H1 (cell line): ENCODE results near the gene CCDC120. TPM values are rescaled to one million over a fixed set of nuclear protein-coding genes. Genes with fewer than 3 reads are reported as not detected.

Source experiments
- CTCF ChIA-PET: fragments of 300-600 bp; sonication (Branson Sonifier 250); formaldehyde crosslinking; loops from one replicate; lab custom pipeline; 2021; ENCODE audit not compliant: partially characterized antibody; lab: Charles Lee
- POLR2A ChIA-PET: fragments of 300-600 bp; sonication (Branson Sonifier 250); formaldehyde crosslinking; loops from one replicate; lab custom pipeline; 2021; ENCODE audit warnings: inconsistent platforms; ENCODE audit not compliant: partially characterized antibody; lab: Charles Lee
- DNase-seq, 2 experiments: peaks; one replicate each; pipeline versions ENCODE4 v3.0.0 to v3.0.0-alpha.2; 2010 to 2022; ENCODE audit warnings: low spot score in 2 of 2, low read depth in 1 of 2, mixed read lengths in 1 of 2
- FAIRE-seq: peaks from 2 replicates; lab custom pipeline; 2011; peaks lifted over from hg19 to GRCh38; lab: Jason Lieb, UNC
- H2AFZ ChIP-seq: 2 replicates; pipeline ENCODE4 v1.8.1; 2012; ENCODE audit warnings: low read length, inconsistent platforms
- H2AK5ac ChIP-seq: 2 replicates; pipeline ENCODE4 v1.6.1; 2013; ENCODE audit warnings: low read depth, low read length
- H2BK120ac ChIP-seq: replicated peaks from 2 replicates; pipeline ENCODE3; 2013; ENCODE audit warnings: low read depth, low read length, inconsistent platforms
- H2BK12ac ChIP-seq: 2 replicates; pipeline ENCODE4 v1.6.1; 2013; ENCODE audit warnings: low read depth, low read length
- H2BK15ac ChIP-seq: 2 replicates; pipeline ENCODE4 v1.6.1; 2013; ENCODE audit warnings: low read length
- H2BK20ac ChIP-seq: 2 replicates; pipeline ENCODE4 v1.6.1; 2013; ENCODE audit warnings: low read length
- H2BK5ac ChIP-seq: 2 replicates; pipeline ENCODE4 v1.6.1; 2013; ENCODE audit warnings: low read depth, low read length
- H3K14ac ChIP-seq: 2 replicates; pipeline ENCODE4 v1.6.1; 2013; ENCODE audit warnings: inconsistent platforms; ENCODE audit not compliant: insufficient read length
- H3K18ac ChIP-seq: 2 replicates; pipeline ENCODE4 v1.6.1; 2013; ENCODE audit warnings: low read length; ENCODE audit errors: extremely low read depth
- H3K23ac ChIP-seq: 2 replicates; pipeline ENCODE4 v1.6.1; 2013; ENCODE audit warnings: inconsistent platforms; ENCODE audit not compliant: insufficient read length
- H3K23me2 ChIP-seq: 2 replicates; pipeline ENCODE4 v1.6.1; 2013; ENCODE audit warnings: low read depth, low read length
- H3K27ac ChIP-seq: 2 replicates; pipeline ENCODE4 v1.6.1; 2011; ENCODE audit warnings: low read depth, low read length, inconsistent platforms
- H3K27me3 ChIP-seq, 4 experiments: replicated peaks in 1 of 4; 1 replicate in 1 of 4; 2 replicates in 3 of 4; pipeline versions ENCODE4 v1.6.1 to v1.8.1; 2011 to 2013; ENCODE audit warnings: low read length in 3 of 4, mild to moderate bottlenecking in 3 of 4, inconsistent platforms in 2 of 4, mixed read lengths in 2 of 4, moderate library complexity in 1 of 4; ENCODE audit not compliant: control insufficient read depth in 3 of 4, insufficient read depth in 3 of 4; ENCODE audit errors: extremely low read depth in 1 of 4
- H3K36me3 ChIP-seq, 4 experiments: 2 replicates each; pipeline versions ENCODE4 v1.6.1 to v1.8.1; 2011 to 2013; ENCODE audit warnings: mild to moderate bottlenecking in 4 of 4, low read length in 3 of 4, moderate library complexity in 2 of 4, control low read depth in 1 of 4, inconsistent platforms in 1 of 4; ENCODE audit not compliant: insufficient read depth in 4 of 4, control insufficient read depth in 2 of 4
- H3K4ac ChIP-seq: replicated peaks from 2 replicates; pipeline ENCODE3; 2013; ENCODE audit warnings: low read length, low read depth, mixed read lengths, inconsistent platforms; ENCODE audit not compliant: insufficient read length
- H3K4me1 ChIP-seq, 4 experiments: replicated peaks in 1 of 4; 1 replicate in 1 of 4; 2 replicates in 3 of 4; pipeline versions ENCODE4 v1.6.1 to v1.8.1; 2011 to 2013; ENCODE audit warnings: low read length in 3 of 4, inconsistent platforms in 2 of 4, mixed read lengths in 1 of 4; ENCODE audit not compliant: insufficient read depth in 4 of 4, control insufficient read depth in 3 of 4
- H3K4me2 ChIP-seq, 2 experiments: 2 replicates each; pipeline versions ENCODE4 v1.6.1 to v1.8.1; 2011 to 2013; ENCODE audit warnings: low read depth in 2 of 2, low read length in 2 of 2, control low read depth in 1 of 2, inconsistent platforms in 1 of 2, mild to moderate bottlenecking in 1 of 2; ENCODE audit not compliant: insufficient read depth in 1 of 2
- H3K4me3 ChIP-seq, 4 experiments: fragments of 200-600, 300-600 bp in 1 of 4; sonication (generic), shearing (Covaris generic), sonication (Bioruptor Twin) in 1 of 4; 2 replicates each; pipeline versions ENCODE4 v1.5.1 to v1.8.1; 2011 to 2016; ENCODE audit warnings: low read length in 4 of 4, low read depth in 3 of 4, control low read depth in 2 of 4, inconsistent platforms in 2 of 4, mild to moderate bottlenecking in 2 of 4, mixed read lengths in 1 of 4, moderate library complexity in 1 of 4; ENCODE audit not compliant: insufficient read depth in 2 of 4; ENCODE audit errors: extremely low read depth in 1 of 4
- H3K56ac ChIP-seq: replicated peaks from 2 replicates; pipeline ENCODE3; 2013; ENCODE audit warnings: low read depth, mild to moderate bottlenecking, mixed read lengths, low read length, inconsistent platforms; ENCODE audit not compliant: insufficient read length
- H3K79me1 ChIP-seq: 2 replicates; pipeline ENCODE4 v1.6.1; 2013; ENCODE audit warnings: low read depth, low read length, control low read depth
- H3K79me2 ChIP-seq, 2 experiments: 2 replicates each; pipeline versions ENCODE4 v1.6.1 to v1.8.1; 2012 to 2013; ENCODE audit warnings: low read length in 2 of 2, mild to moderate bottlenecking in 2 of 2, inconsistent platforms in 1 of 2; ENCODE audit not compliant: insufficient read depth in 2 of 2, control insufficient read depth in 1 of 2
- H3K9ac ChIP-seq, 4 experiments: replicated peaks in 1 of 4; 1 replicate in 1 of 4; 2 replicates in 3 of 4; pipeline versions ENCODE4 v1.6.1 to v1.8.1; 2011 to 2013; ENCODE audit warnings: low read depth in 3 of 4, low read length in 3 of 4, control low read depth in 2 of 4, mild to moderate bottlenecking in 2 of 4, moderate library complexity in 2 of 4, inconsistent platforms in 1 of 4; ENCODE audit errors: extremely low read depth in 1 of 4
- H3K9me3 ChIP-seq, 2 experiments: 2 replicates each; pipeline versions ENCODE4 v1.6.1 to v1.8.1; 2012 to 2013; ENCODE audit warnings: mild to moderate bottlenecking in 2 of 2, moderate library complexity in 2 of 2, control low read depth in 1 of 2, inconsistent platforms in 1 of 2, low read depth in 1 of 2, low read length in 1 of 2, mixed read lengths in 1 of 2; ENCODE audit not compliant: insufficient read depth in 2 of 2
- H4K20me1 ChIP-seq, 2 experiments: replicated peaks in 1 of 2; 2 replicates each; pipeline versions ENCODE3 to v1.8.1; 2011 to 2013; ENCODE audit warnings: inconsistent platforms in 2 of 2, low read length in 2 of 2, mild to moderate bottlenecking in 1 of 2; ENCODE audit not compliant: insufficient read depth in 2 of 2, control insufficient read depth in 1 of 2
- H4K5ac ChIP-seq: 2 replicates; pipeline ENCODE4 v1.6.1; 2013; ENCODE audit warnings: low read length, low read depth, mixed read lengths, inconsistent platforms; ENCODE audit not compliant: insufficient read length
- H4K8ac ChIP-seq: 2 replicates; pipeline ENCODE4 v1.8.0; 2013; ENCODE audit warnings: mild to moderate bottlenecking, moderate library complexity, low read length, inconsistent platforms; ENCODE audit not compliant: insufficient read depth; ENCODE audit errors: extremely low read depth
- H4K91ac ChIP-seq: replicated peaks from 2 replicates; pipeline ENCODE3; 2013; ENCODE audit warnings: low read length, mixed read lengths, inconsistent platforms; ENCODE audit not compliant: insufficient read length
- CREB1 ChIP-seq: IDR thresholded peaks from 2 replicates; pipeline ENCODE4 v1.6.1; 2012; ENCODE audit warnings: inconsistent platforms
- EP300 ChIP-seq, 2 experiments: IDR thresholded peaks; 1 replicate in 1 of 2; 2 replicates in 1 of 2; pipeline ENCODE4 v1.6.1; 2011 to 2012; ENCODE audit warnings: low read depth in 2 of 2, low read length in 2 of 2, mild to moderate bottlenecking in 2 of 2, borderline replicate concordance in 1 of 2, inconsistent platforms in 1 of 2, moderate library complexity in 1 of 2
- TCF12 ChIP-seq: IDR thresholded peaks from 2 replicates; pipeline ENCODE4 v1.6.1; 2011; ENCODE audit warnings: low read depth, mild to moderate bottlenecking, low read length
- WGBS, 2 experiments: shearing (Covaris generic) in 1 of 2; methylation state at CpG; one replicate each; pipeline versions ENCODE4 v1.1.6 to v1.1.7; 2013 to 2015; ENCODE audit warnings: low lambda C conversion rate in 2 of 2, mixed read lengths in 2 of 2, inconsistent platforms in 1 of 2, low coverage in 1 of 2, missing lambda C conversion rate in 1 of 2; ENCODE audit not compliant: insufficient replicate concordance in 2 of 2, insufficient coverage in 1 of 2, insufficient read length in 1 of 2; ENCODE audit errors: extremely low coverage in 1 of 2, missing lambda C conversion rate in 1 of 2; 5-methylcytosine and 5-hydroxymethylcytosine counted together
- polyA plus RNA-seq, 7 experiments: library from polyadenylated mRNA; depleted of rRNA in 3 of 7; stranded (reverse) in 5 of 7; unstranded in 2 of 7; fragments of >200 nt in 5 of 7; fragments of 200-250 nt in 2 of 7; gene quantifications; 1 replicate in 5 of 7; 2 replicates in 1 of 7; 4 replicates in 1 of 7; pipeline versions ENCODE4 v1.2.1 to v1.2.3, GENCODE V29; 2011 to 2013; ENCODE audit warnings: missing spikeins in 2 of 7, mixed read lengths in 2 of 7
- total RNA-seq: library from RNA; stranded (reverse); fragmentation: NEBNext Ultra II Directional; extraction: Animal tissue kit (Norgen Biotek cat#: 25700); gene quantifications from 2 replicates; pipeline ENCODE4 v1.2.1, GENCODE V29; 2021

Gene CCDC120
- total and polyA plus RNA-seq, 2 of the 8 experiments (the other 6 are each of a cell fraction or from before 2014, with no cell fraction given), result 4.9 to 11.9 TPM

- Histone ChIP-seq H2BK5ac (no peak overlapping the region), H3K4ac (no peak overlapping the region), H3K79me1 (no peaks in the 10 kb centered on the region), H4K5ac (no peak overlapping the region), H4K8ac (no peak overlapping the region), H4K20me1 (no peaks in the 10 kb centered on the region), H3K4me2 (no peak overlapping the region), H3K23ac (no peak overlapping the region), H3K9ac (no peak overlapping the region), H3K23me2 (peaks cover 2% of the 10 kb centered on the region; the same call in 1 of the 2 replicates), H2AK5ac (no peak overlapping the region), H3K27ac (no peak overlapping the region), H3K36me3 (no peaks in the 10 kb centered on the region), H2BK15ac (no peak overlapping the region), H3K56ac (no peak overlapping the region), H2BK120ac (no peak overlapping the region), H2BK20ac (no peak overlapping the region), H3K27me3 (no peaks in the 10 kb centered on the region), H3K79me2 (peaks cover 0 to 3% of the 10 kb centered on the region in 2 experiments; a peak in 1 of 4 replicates), H2AFZ (no peak overlapping the region), H3K18ac (no peak overlapping the region), H3K14ac (no peak overlapping the region), H3K4me3 (no peak overlapping the region), H4K91ac (no peak overlapping the region), H3K9me3 (no peaks in the 10 kb centered on the region), H3K4me1 (no peaks in the 10 kb centered on the region; a peak in 1 of 7 replicates), H2BK12ac (no peak overlapping the region)
- ChIA-PET CTCF (interaction anchor here (1.3 kb wide), 1 partner anchor 10 kb away, joined by 3 read pairs; no protein-coding TSS in a partner anchor), POLR2A (no interaction called here)
- TF ChIP-seq EP300 (IDR thresholded peaks at IDR 0.05; ENCODE audit: borderline replicate concordance in 1 of 2, low read depth in 2 of 2, low read length in 2 of 2) (no peak), CREB1 (no peak), TCF12 (no peak)
- DNase-seq (no peak), FAIRE-seq (no peak)
- 84% methylated on average over 3 of the region's 4 CpGs; no CpG with 5 or more reads in 1 of the 2 experiments for WGBS, 2 experiments
These were observed 37.6 kb downstream of the CCDC120 start for GRCh38 chrX:49096419-49096818.
